ENCODE measurements around the gene JAKMIP1. TPM values are rescaled to one million over a fixed set of nuclear protein-coding genes. Genes with fewer than 3 reads are reported as not detected.
A peak's percentile ranks its signal among the peaks of the same experiment; 100 is the strongest.

JAKMIP1 gene
- total and polyA plus RNA-seq, 4 donors, result 0.08 to 0.46 (median 0.22) TPM

DNA sequence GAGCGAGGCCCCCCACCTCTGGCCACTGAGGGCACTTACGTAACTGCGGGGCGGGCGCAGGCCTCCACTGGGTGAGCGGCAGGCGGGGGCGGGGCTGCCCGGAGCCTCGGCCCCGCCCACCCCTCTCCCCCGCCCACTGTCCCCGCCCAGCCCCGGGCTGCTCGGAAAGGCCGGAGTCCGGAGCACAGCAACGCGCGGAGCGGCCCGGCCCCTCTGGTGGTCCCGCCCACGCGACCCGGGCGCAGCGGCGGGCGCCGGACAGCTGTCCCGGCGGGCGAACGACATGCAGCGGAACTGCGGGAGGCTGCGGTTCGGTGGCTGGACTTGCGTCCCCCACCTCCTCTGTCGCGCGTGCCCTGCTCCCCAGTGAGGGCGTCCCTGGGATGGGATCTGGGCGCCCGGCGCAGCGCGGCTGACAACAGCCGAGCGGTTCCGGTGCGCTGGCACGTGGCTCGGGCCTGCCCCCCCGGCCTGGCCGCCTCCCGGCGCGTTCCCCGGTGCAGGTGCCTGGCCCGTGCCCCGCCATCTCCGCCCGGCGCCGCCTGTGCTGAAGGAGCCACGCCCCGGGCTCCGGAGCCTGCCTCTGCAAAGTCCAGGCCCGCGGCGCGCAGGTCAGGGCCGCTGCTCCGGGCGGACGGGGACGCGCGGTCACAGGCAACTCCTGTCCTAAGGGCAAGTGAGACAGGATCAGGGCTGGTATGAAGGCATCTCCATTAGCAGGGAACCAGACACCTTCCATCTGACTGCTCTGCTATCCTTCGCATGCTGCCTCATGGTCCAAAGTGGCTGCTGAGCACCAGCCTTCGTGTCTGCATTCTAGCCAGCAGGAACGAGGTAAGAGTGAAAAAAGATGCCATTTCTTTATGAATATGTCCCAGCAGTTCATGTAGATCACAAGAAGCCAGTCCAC, 21.8 kb upstream of the JAKMIP1 start:
- peak; percentile 81 for ATAC-seq (ENCODE audit: insufficient read depth, low FRiP score)
- H3K9ac ChIP-seq (ENCODE audit: insufficient read depth in 1 of 2, low read length in 2 of 2), result no peak overlapping the region
- no peaks in the 10 kb centered on the region for H3K4me1 ChIP-seq (ENCODE audit: control insufficient read depth in 5 of 5, insufficient read depth in 5 of 5, low read length in 5 of 5)
- H3K27me3 ChIP-seq (ENCODE audit: control insufficient read depth in 3 of 3, insufficient read depth in 3 of 3, low read length in 2 of 3), result peaks cover 6 to 32% (median 24%) of the 10 kb centered on the region in 3 donors
- peak; percentile 11 to 47 (median 20) for DNase-seq
- H3K27ac ChIP-seq (ENCODE audit: low read depth in 1 of 2, low read length in 1 of 2), result no peak overlapping the region
- H3K36me3 ChIP-seq (ENCODE audit: control insufficient read depth in 4 of 4, insufficient read depth in 4 of 4, low read length in 4 of 4), result no peaks in the 10 kb centered on the region
- peaks cover 2 to 22% (median 3%) of the 10 kb centered on the region in 4 donors for H3K9me3 ChIP-seq (ENCODE audit: control insufficient read depth in 4 of 4, insufficient read depth in 3 of 4, low read length in 3 of 4)
- WGBS, 2 donors, result 14 to 15% methylated on average over 61 to 84 of the region's 84 CpGs
- no peak overlapping the region for H3K4me3 ChIP-seq
- no peak for TF ChIP-seq CTCF (IDR thresholded peaks at IDR 0.05; ENCODE audit: control extremely low read depth, extremely low read depth)

- ATAC-seq (ENCODE audit: insufficient read depth, low FRiP score), result no peak
- H3K36me3 ChIP-seq (ENCODE audit: control insufficient read depth in 4 of 4, insufficient read depth in 4 of 4, low read length in 4 of 4), result no peaks in the 10 kb centered on the region
- no peak for TF ChIP-seq CTCF (IDR thresholded peaks at IDR 0.05; ENCODE audit: control extremely low read depth, extremely low read depth)
- H3K27me3 ChIP-seq (ENCODE audit: control insufficient read depth in 3 of 3, insufficient read depth in 3 of 3, low read length in 2 of 3), result peaks cover 1 to 34% (median 24%) of the 10 kb centered on the region in 3 donors
- no peaks in the 10 kb centered on the region for H3K4me1 ChIP-seq (ENCODE audit: control insufficient read depth in 5 of 5, insufficient read depth in 5 of 5, low read length in 5 of 5)
- H3K27ac ChIP-seq (ENCODE audit: low read depth in 1 of 2, low read length in 1 of 2), result no peak overlapping the region
- H3K9me3 ChIP-seq (ENCODE audit: control insufficient read depth in 4 of 4, insufficient read depth in 3 of 4, low read length in 3 of 4), result peaks cover 2 to 20% (median 3%) of the 10 kb centered on the region in 4 donors
- 16 to 20% methylated on average over 16 of the region's 16 CpGs for WGBS, 2 donors
- H3K4me3 ChIP-seq, result no peak overlapping the region
- no peak for DNase-seq
- no peak overlapping the region for H3K9ac ChIP-seq (ENCODE audit: insufficient read depth in 1 of 2, low read length in 2 of 2)
Observed at GRCh38 chr4:6221301-6221850, 21.0 kb upstream of the JAKMIP1 start.

GRCh38 chr4:6217716-6218381, 17.5 kb upstream of the JAKMIP1 start:
- H3K4me1 ChIP-seq (ENCODE audit: control insufficient read depth in 5 of 5, insufficient read depth in 5 of 5, low read length in 5 of 5), result no peaks in the 10 kb centered on the region
- H3K9me3 ChIP-seq (ENCODE audit: control insufficient read depth in 4 of 4, insufficient read depth in 3 of 4, low read length in 3 of 4), result peaks cover 2 to 15% (median 5%) of the 10 kb centered on the region in 4 donors
- H3K27ac ChIP-seq (ENCODE audit: low read depth in 1 of 2, low read length in 1 of 2), result no peak overlapping the region
- no peaks in the 10 kb centered on the region for H3K36me3 ChIP-seq (ENCODE audit: control insufficient read depth in 4 of 4, insufficient read depth in 4 of 4, low read length in 4 of 4)
- H3K9ac ChIP-seq (ENCODE audit: insufficient read depth in 1 of 2, low read length in 2 of 2), result no peak overlapping the region
- no peak for TF ChIP-seq CTCF (IDR thresholded peaks at IDR 0.05; ENCODE audit: control extremely low read depth, extremely low read depth)
- ATAC-seq (ENCODE audit: insufficient read depth, low FRiP score) (no peak), DNase-seq (no peak)
- 64 to 78% methylated on average over 1 of the region's 1 CpG for WGBS, 2 donors
- peaks cover 0 to 27% (median 24%) of the 10 kb centered on the region in 3 donors for H3K27me3 ChIP-seq (ENCODE audit: control insufficient read depth in 3 of 3, insufficient read depth in 3 of 3, low read length in 2 of 3)
- H3K4me3 ChIP-seq, result no peak overlapping the region
